Subcutaneous abdominal adipose tissue (tissue), 5 donors: ENCODE measurements around the gene FUT8.

ENCODE experiments used
- H3K27ac ChIP-seq: one replicate; pipeline ENCODE4 v1.7.0; 2013; ENCODE audit warnings: low read depth, mild to moderate bottlenecking, inconsistent platforms, low read length, moderate library complexity
- H3K27me3 ChIP-seq, 5 donors: one replicate each; pipeline ENCODE4 v1.7.0; 2013; ENCODE audit warnings: low read length in 5 of 5, inconsistent platforms in 1 of 5; ENCODE audit not compliant: control insufficient read depth in 5 of 5, insufficient read depth in 4 of 5
- H3K36me3 ChIP-seq, 5 donors: one replicate each; pipeline ENCODE4 v1.7.0; 2013; ENCODE audit warnings: low read length in 5 of 5; ENCODE audit not compliant: control insufficient read depth in 5 of 5, insufficient read depth in 5 of 5
- H3K4me1 ChIP-seq, 5 donors: one replicate each; pipeline ENCODE4 v1.7.0; 2013; ENCODE audit warnings: low read length in 5 of 5, mild to moderate bottlenecking in 3 of 5, moderate library complexity in 1 of 5; ENCODE audit not compliant: control insufficient read depth in 5 of 5, insufficient read depth in 5 of 5
- H3K4me3 ChIP-seq, 5 donors: one replicate each; pipeline ENCODE4 v1.7.0; 2013; ENCODE audit warnings: low read length in 5 of 5, low read depth in 1 of 5
- H3K9ac ChIP-seq, 5 donors: one replicate each; pipeline ENCODE4 v1.7.0; 2013; ENCODE audit warnings: low read length in 5 of 5, mild to moderate bottlenecking in 4 of 5, moderate library complexity in 3 of 5
- H3K9me3 ChIP-seq, 5 donors: one replicate each; pipeline ENCODE4 v1.7.0; 2013; ENCODE audit warnings: low read length in 5 of 5; ENCODE audit not compliant: control insufficient read depth in 5 of 5
- donor health status: healthy.
- donor health status: healthy.
- donor health status: healthy.
- donor health status: healthy.
- donor health status: healthy.

FUT8 gene

GRCh38 chr14:65469903-65470302 is 57.4 kb downstream of the FUT8 start:
- no peaks in the 10 kb centered on the region for H3K36me3 ChIP-seq
- no peak overlapping the region for H3K4me3 ChIP-seq
- peaks cover 0 to 24% (median 19%) of the 10 kb centered on the region in 5 donors for H3K4me1 ChIP-seq
- H3K9me3 ChIP-seq = no peaks in the 10 kb centered on the region
- H3K27me3 ChIP-seq = no peaks in the 10 kb centered on the region
- H3K27ac ChIP-seq = no peak overlapping the region
- no peak overlapping the region for H3K9ac ChIP-seq

- peak overlapping the region; percentile 73 for H3K27ac ChIP-seq
- peaks cover 0 to 24% (median 19%) of the 10 kb centered on the region in 5 donors for H3K4me1 ChIP-seq
- no peaks in the 10 kb centered on the region for H3K9me3 ChIP-seq
- no peak overlapping the region for H3K4me3 ChIP-seq
- no peak overlapping the region for H3K9ac ChIP-seq
- no peaks in the 10 kb centered on the region for H3K27me3 ChIP-seq
- no peaks in the 10 kb centered on the region for H3K36me3 ChIP-seq
Observed at GRCh38 chr14:65470404-65470880, 57.9 kb downstream of the FUT8 start.

GRCh38 chr14:65471038-65471878 is 58.7 kb downstream of the FUT8 start:
- Histone ChIP-seq H3K27me3 (no peaks in the 10 kb centered on the region), H3K9me3 (no peaks in the 10 kb centered on the region), H3K36me3 (no peaks in the 10 kb centered on the region), H3K27ac (peak overlapping the region; percentile 73), H3K9ac (peak overlapping the region in 1 of 5 donors; percentile 41), H3K4me1 (peaks cover 0 to 24% (median 19%) of the 10 kb centered on the region in 5 donors), H3K4me3 (no peak overlapping the region)

- Histone ChIP-seq H3K9me3 (no peaks in the 10 kb centered on the region), H3K9ac (no peak overlapping the region), H3K4me3 (no peak overlapping the region), H3K4me1 (peaks cover 0 to 24% (median 19%) of the 10 kb centered on the region in 5 donors), H3K27ac (no peak overlapping the region), H3K36me3 (no peaks in the 10 kb centered on the region), H3K27me3 (no peaks in the 10 kb centered on the region)
Observed at GRCh38 chr14:65472189-65472588, 59.7 kb downstream of the FUT8 start.

- Histone ChIP-seq H3K4me1 (peaks cover 0 to 9% (median 4%) of the 10 kb centered on the region in 5 donors), H3K36me3 (no peaks in the 10 kb centered on the region), H3K27me3 (no peaks in the 10 kb centered on the region), H3K4me3 (no peak overlapping the region), H3K9me3 (no peaks in the 10 kb centered on the region), H3K9ac (no peak overlapping the region), H3K27ac (no peak overlapping the region)
Observed at GRCh38 chr14:65476273-65476941, 63.9 kb downstream of the FUT8 start.

- H3K9me3 ChIP-seq = no peaks in the 10 kb centered on the region
- H3K27ac ChIP-seq = no peak overlapping the region
- H3K27me3 ChIP-seq = no peaks in the 10 kb centered on the region
- H3K9ac ChIP-seq = no peak overlapping the region
- H3K36me3 ChIP-seq = no peaks in the 10 kb centered on the region
- H3K4me1 ChIP-seq = peaks cover 0 to 4% (median 0%) of the 10 kb centered on the region in 5 donors
- no peak overlapping the region for H3K4me3 ChIP-seq
Observed at GRCh38 chr14:65476942-65477318, 64.4 kb downstream of the FUT8 start.

GRCh38 chr14:65478017-65478416 is 65.5 kb downstream of the FUT8 start:
- no peak overlapping the region for H3K4me3 ChIP-seq
- H3K9ac ChIP-seq = no peak overlapping the region
- no peak overlapping the region for H3K27ac ChIP-seq
- H3K27me3 ChIP-seq = no peaks in the 10 kb centered on the region
- no peaks in the 10 kb centered on the region for H3K36me3 ChIP-seq
- peaks cover 0 to 4% (median 0%) of the 10 kb centered on the region in 5 donors for H3K4me1 ChIP-seq
- no peaks in the 10 kb centered on the region for H3K9me3 ChIP-seq

GRCh38 chr14:65478596-65478995 is 66.1 kb downstream of the FUT8 start:
- no peaks in the 10 kb centered on the region for H3K9me3 ChIP-seq
- H3K9ac ChIP-seq = no peak overlapping the region
- peaks cover 0 to 7% (median 0%) of the 10 kb centered on the region in 5 donors for H3K4me1 ChIP-seq
- H3K27me3 ChIP-seq = no peaks in the 10 kb centered on the region
- H3K27ac ChIP-seq = no peak overlapping the region
- H3K4me3 ChIP-seq = no peak overlapping the region
- no peaks in the 10 kb centered on the region for H3K36me3 ChIP-seq

- H3K27ac ChIP-seq = no peak overlapping the region
- H3K4me3 ChIP-seq = no peak overlapping the region
- H3K9me3 ChIP-seq = no peaks in the 10 kb centered on the region
- no peaks in the 10 kb centered on the region for H3K27me3 ChIP-seq
- H3K9ac ChIP-seq = no peak overlapping the region
- peaks cover 0 to 7% (median 0%) of the 10 kb centered on the region in 5 donors for H3K4me1 ChIP-seq
- no peaks in the 10 kb centered on the region for H3K36me3 ChIP-seq
Observed at GRCh38 chr14:65479386-65479785, 66.9 kb downstream of the FUT8 start.
